GM19023 (cell line): ENCODE data around the gene NRP2.

Experiments
- ATAC-seq: cut with Tn5 transposase; IDR thresholded peaks from one replicate; pipeline ENCODE4 v1.9.1; 2021; ENCODE audit warnings: mild to moderate bottlenecking, moderate library complexity; ENCODE audit not compliant: unreplicated experiment

The NRP2 gene

GRCh38 chr2:205706769-205707381 is 24.6 kb downstream of the NRP2 start:
- peak; percentile 94 for ATAC-seq

GRCh38 chr2:205708231-205708631 is 25.9 kb downstream of the NRP2 start:
- ATAC-seq, result no peak

- no peak for ATAC-seq
Measured at GRCh38 chr2:205709319-205709718, 27.0 kb downstream of the NRP2 start.

GRCh38 chr2:205712508-205712907 is 30.2 kb downstream of the NRP2 start:
- ATAC-seq, result no peak

- ATAC-seq, result no peak
Measured at GRCh38 chr2:205713086-205713485, 30.8 kb downstream of the NRP2 start.

- peak; percentile 75 for ATAC-seq
Measured at GRCh38 chr2:205714058-205714776, 31.9 kb downstream of the NRP2 start.

- no peak for ATAC-seq
Measured at GRCh38 chr2:205714789-205715720, 32.8 kb downstream of the NRP2 start.

- no peak for ATAC-seq
Measured at GRCh38 chr2:205715831-205716525, 33.7 kb downstream of the NRP2 start.

GRCh38 chr2:205717175-205717846 is 35.0 kb downstream of the NRP2 start:
- no peak for ATAC-seq

GRCh38 chr2:205717999-205718398 is 35.7 kb downstream of the NRP2 start:
- ATAC-seq, result no peak

GRCh38 chr2:205719847-205720246 is 37.5 kb downstream of the NRP2 start:
- no peak for ATAC-seq

GRCh38 chr2:205720451-205720902 is 38.2 kb downstream of the NRP2 start:
- ATAC-seq, result no peak

GRCh38 chr2:205721057-205721449 is 38.8 kb downstream of the NRP2 start:
- no peak for ATAC-seq

GRCh38 chr2:205722283-205722918 is 40.1 kb downstream of the NRP2 start:
- ATAC-seq, result no peak

GRCh38 chr2:205723179-205723578 is 40.9 kb downstream of the NRP2 start:
- no peak for ATAC-seq

GRCh38 chr2:205725059-205725458 is 42.8 kb downstream of the NRP2 start:
- ATAC-seq, result no peak

GRCh38 chr2:205726506-205726905 is 44.2 kb downstream of the NRP2 start:
- no peak for ATAC-seq

GRCh38 chr2:205727174-205727573 is 44.9 kb downstream of the NRP2 start:
- no peak for ATAC-seq

GRCh38 chr2:205728366-205728765 is 46.1 kb downstream of the NRP2 start:
- ATAC-seq, result no peak

- no peak for ATAC-seq
Measured at GRCh38 chr2:205730191-205730590, 47.9 kb downstream of the NRP2 start.
